Kidney (tissue), 14 donors: ENCODE measurements around the gene MBD3L5. TPM values are rescaled to one million over a fixed set of nuclear protein-coding genes. Genes with fewer than 3 reads are reported as not detected.

ENCODE experiments used
- DNase-seq, 5 donors: peaks; one replicate each; pipeline ENCODE4 v3.0.0-alpha.2; 2013 to 2020
- FAIRE-seq: peaks from 2 replicates; lab custom pipeline; 2012; peaks lifted over from hg19 to GRCh38; lab: Jason Lieb, UNC
- H3K27ac ChIP-seq, 2 donors: one replicate each; pipeline ENCODE4 v1.7.0; 2013; ENCODE audit warnings: low read depth in 2 of 2, low read length in 2 of 2, inconsistent platforms in 1 of 2
- H3K27me3 ChIP-seq: one replicate; pipeline ENCODE4 v1.7.1; 2013; ENCODE audit warnings: low read length, inconsistent platforms; ENCODE audit not compliant: control insufficient read depth, insufficient read depth
- H3K36me3 ChIP-seq, 3 donors: one replicate each; pipeline versions ENCODE4 v1.7.0 to v1.7.1; 2013; ENCODE audit warnings: low read length in 3 of 3, control low read depth in 1 of 3, inconsistent platforms in 1 of 3; ENCODE audit not compliant: insufficient read depth in 3 of 3, control insufficient read depth in 2 of 3
- H3K4me1 ChIP-seq, 3 donors: one replicate each; pipeline versions ENCODE4 v1.7.0 to v1.7.1; 2013; ENCODE audit warnings: low read length in 3 of 3, inconsistent platforms in 1 of 3, low read depth in 1 of 3; ENCODE audit not compliant: control insufficient read depth in 2 of 3, insufficient read depth in 2 of 3
- H3K4me3 ChIP-seq, 3 donors: one replicate each; pipeline versions ENCODE4 v1.7.0 to v1.8.1; 2013; ENCODE audit warnings: low read length in 3 of 3, control low read depth in 1 of 3, inconsistent platforms in 1 of 3
- H3K9ac ChIP-seq, 3 donors: one replicate each; pipeline versions ENCODE4 v1.7.0 to v1.7.1; 2013; ENCODE audit warnings: low read length in 3 of 3, control low read depth in 1 of 3, inconsistent platforms in 1 of 3
- H3K9me3 ChIP-seq, 3 donors: one replicate each; pipeline versions ENCODE4 v1.7.0 to v1.7.1; 2013; ENCODE audit warnings: low read length in 3 of 3, control low read depth in 1 of 3, inconsistent platforms in 1 of 3; ENCODE audit not compliant: control insufficient read depth in 2 of 3, insufficient read depth in 1 of 3
- intact Hi-C: fragments of 100-400 bp; cut with DNase I; formaldehyde crosslinking; loops from one replicate; pipeline ENCODE4 v1.11.1; 2022
- polyA plus RNA-seq: library from polyadenylated mRNA; stranded (reverse); fragments of 350-450 nt; fragmentation: Illumina TruSeq; extraction: RNeasy Lipid Tissue Mini Kit (QIAGEN cat#74804); gene quantifications from one replicate; pipeline ENCODE4 v1.2.3, GENCODE V29; 2014; ENCODE audit warnings: low read depth, low replicate concordance; ENCODE audit not compliant: insufficient read depth
- total RNA-seq: library from RNA; stranded (reverse); fragmentation: NEBNext Ultra II Directional; extraction: Animal tissue kit (Norgen Biotek cat#: 25700); gene quantifications from one replicate; pipeline ENCODE4 v1.2.1, GENCODE V29; 2021
- TF ChIP-seq, protein P1 (sequence below): IDR thresholded peaks from 3 replicates; pipeline ENCODE4 v1.5.1; 2012; ENCODE audit warnings: mild to moderate bottlenecking, moderate library complexity, borderline replicate concordance; ENCODE audit not compliant: insufficient read depth; ENCODE audit errors: extremely low read depth
- donor health status: control.
- donor health status: control.
- donor health status: control.
- donor health status: control.
- donor health status: control.
- donor health status: DM: yes; HTN: yes; CAD: no.
- donor health status: Normal renal cell carcinoma (clear cell type).

The MBD3L5 gene
- total and polyA plus RNA-seq, 2 donors from 2014 or later = not detected

DNA sequence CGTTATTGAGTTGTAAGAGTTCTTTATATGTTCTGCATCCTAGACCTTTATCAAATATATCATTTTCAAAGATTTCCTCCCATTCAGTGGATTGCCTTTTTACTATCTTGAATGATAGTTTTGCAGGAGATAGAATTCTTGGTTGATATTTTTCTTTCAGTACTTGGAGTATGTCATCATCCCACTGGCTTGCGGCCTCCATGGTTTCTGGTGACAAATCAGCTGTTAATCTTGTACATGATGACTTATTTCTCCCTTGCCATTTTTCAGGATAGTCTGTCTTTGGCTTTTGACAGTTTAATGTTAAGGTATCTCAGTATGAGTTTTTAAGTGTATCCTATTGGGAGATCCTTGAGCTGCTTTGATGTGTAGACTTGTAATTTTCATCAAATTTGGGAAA, 47.6 kb downstream of the MBD3L5 start:
- Histone ChIP-seq H3K4me3 (no peak overlapping the region), H3K9me3 (peaks cover 10 to 65% (median 43%) of the 10 kb centered on the region in 3 donors), H3K36me3 (peaks cover 31 to 77% (median 75%) of the 10 kb centered on the region in 3 donors), H3K9ac (no peak overlapping the region), H3K4me1 (no peaks in the 10 kb centered on the region), H3K27ac (no peak overlapping the region), H3K27me3 (no peaks in the 10 kb centered on the region)
- intact Hi-C loops = no loop called here
- DNase-seq = no peak
- TF ChIP-seq, protein P1, sequence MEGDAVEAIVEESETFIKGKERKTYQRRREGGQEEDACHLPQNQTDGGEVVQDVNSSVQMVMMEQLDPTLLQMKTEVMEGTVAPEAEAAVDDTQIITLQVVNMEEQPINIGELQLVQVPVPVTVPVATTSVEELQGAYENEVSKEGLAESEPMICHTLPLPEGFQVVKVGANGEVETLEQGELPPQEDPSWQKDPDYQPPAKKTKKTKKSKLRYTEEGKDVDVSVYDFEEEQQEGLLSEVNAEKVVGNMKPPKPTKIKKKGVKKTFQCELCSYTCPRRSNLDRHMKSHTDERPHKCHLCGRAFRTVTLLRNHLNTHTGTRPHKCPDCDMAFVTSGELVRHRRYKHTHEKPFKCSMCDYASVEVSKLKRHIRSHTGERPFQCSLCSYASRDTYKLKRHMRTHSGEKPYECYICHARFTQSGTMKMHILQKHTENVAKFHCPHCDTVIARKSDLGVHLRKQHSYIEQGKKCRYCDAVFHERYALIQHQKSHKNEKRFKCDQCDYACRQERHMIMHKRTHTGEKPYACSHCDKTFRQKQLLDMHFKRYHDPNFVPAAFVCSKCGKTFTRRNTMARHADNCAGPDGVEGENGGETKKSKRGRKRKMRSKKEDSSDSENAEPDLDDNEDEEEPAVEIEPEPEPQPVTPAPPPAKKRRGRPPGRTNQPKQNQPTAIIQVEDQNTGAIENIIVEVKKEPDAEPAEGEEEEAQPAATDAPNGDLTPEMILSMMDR = no peak
- no peak for FAIRE-seq

Other genes starting within 250 kb of the MBD3L5 start
- 1.3 TPM for gene ADGRE1, start 143.0 kb upstream of the MBD3L5 start, total RNA-seq
- 0.19 TPM for gene ADGRE1, start 143.0 kb upstream of the MBD3L5 start, polyA plus RNA-seq
- gene MBD3L2B, start 9.1 kb upstream of the MBD3L5 start, total RNA-seq = not detected
- gene MBD3L2B, start 9.1 kb upstream of the MBD3L5 start, polyA plus RNA-seq = not detected
- not detected for gene MBD3L4, start 9.6 kb downstream of the MBD3L5 start, total RNA-seq
- not detected for gene MBD3L4, start 9.6 kb downstream of the MBD3L5 start, polyA plus RNA-seq
- gene MBD3L2, start 18.7 kb downstream of the MBD3L5 start, total RNA-seq = not detected
- not detected for gene MBD3L2, start 18.7 kb downstream of the MBD3L5 start, polyA plus RNA-seq
- gene MBD3L3, start 28.1 kb downstream of the MBD3L5 start, total RNA-seq = not detected
- not detected for gene MBD3L3, start 28.1 kb downstream of the MBD3L5 start, polyA plus RNA-seq
- 13.2 TPM for gene ZNF557, start 39.1 kb downstream of the MBD3L5 start, total RNA-seq
- 1.3 TPM for gene ZNF557, start 39.1 kb downstream of the MBD3L5 start, polyA plus RNA-seq